Islet precursor cell (in vitro differentiated cells): ENCODE measurements around the gene RAP2B.
"Not testable (repeated sequence)": the region's sequence is repeated elsewhere in the genome, so short reads cannot be mapped to it uniquely, and the experiment has no call there.

ENCODE experiments used
- DNase-seq: peaks from one replicate; pipeline ENCODE4 v3.0.0-alpha.2; 2018

Gene RAP2B

DNA sequence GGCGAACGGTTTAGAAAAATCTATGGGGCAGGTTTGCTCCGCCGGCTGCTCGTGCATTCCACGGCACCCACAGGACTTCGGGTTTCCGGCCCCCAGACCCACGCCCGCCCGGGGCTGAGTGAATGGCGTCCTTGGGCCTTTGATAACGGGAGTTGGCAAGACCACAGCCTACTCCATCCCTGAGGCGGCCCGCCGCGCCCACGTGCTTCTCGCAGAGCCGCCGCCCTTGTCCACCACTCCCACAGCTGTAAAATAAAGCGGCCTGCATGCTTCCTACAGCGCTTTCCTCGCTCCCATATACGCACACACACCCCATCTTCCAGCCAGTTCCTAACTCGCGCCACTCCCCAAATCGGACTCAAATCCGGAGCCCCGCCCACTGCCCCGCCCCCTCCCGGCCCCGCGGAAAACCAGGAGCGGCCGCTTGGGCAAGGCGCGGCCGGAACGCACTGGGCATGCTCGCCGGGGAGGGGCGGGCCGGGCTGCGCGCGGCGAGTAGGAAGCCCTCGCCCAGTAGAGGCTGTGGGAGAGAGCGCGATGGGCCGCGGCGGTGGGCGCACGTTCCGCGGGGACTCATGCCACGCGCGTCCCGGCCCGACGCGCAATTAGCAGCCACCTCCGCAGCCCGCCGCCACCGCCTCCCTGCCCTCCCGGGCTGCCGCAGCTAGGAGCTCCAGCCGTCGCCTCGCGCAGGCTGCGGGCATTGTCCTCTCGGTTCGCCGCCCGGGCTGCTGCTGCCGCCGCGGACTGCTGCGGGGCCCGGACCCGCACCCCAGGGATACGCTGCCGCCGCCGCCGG lies at the start of gene RAP2B:
Gene RAP2B (plus strand): TSS at position 513 of the 799 bp plus-strand sequence. CDS start 468 bp downstream, outside the sequence.
- DNase-seq = peak; percentile 99

- no peak for DNase-seq
These were observed 48.5 kb upstream of the RAP2B start for GRCh38 chr3:153113541-153113940.

- DNase-seq = not testable (repeated sequence)
These were observed 47.8 kb upstream of the RAP2B start for GRCh38 chr3:153114270-153114669.

DNA sequence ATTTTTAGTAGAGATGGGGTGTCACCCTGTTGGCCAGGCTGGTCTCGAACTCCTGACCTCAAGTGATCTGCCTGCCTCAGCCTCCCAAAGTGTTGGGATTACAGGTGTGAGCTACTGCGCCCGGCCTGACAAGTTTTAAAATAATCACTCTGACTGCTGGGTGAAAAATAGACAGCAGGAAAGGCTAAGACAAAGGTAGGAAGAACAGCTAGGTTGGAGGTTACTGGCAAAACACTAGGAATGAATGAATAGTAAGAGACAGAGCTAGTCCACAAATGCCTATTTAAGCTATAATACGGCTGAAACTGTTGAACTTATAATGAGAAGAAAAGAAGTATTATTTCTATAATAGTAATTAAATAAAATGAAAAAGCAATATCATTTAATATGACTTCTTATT lies 46.7 kb upstream of the RAP2B start:
- DNase-seq = no peak

GRCh38 chr3:153127788-153128187 lies 34.2 kb upstream of the RAP2B start:
- DNase-seq = no peak

- DNase-seq = no peak
These were observed 32.6 kb upstream of the RAP2B start for GRCh38 chr3:153129426-153129825.

DNA sequence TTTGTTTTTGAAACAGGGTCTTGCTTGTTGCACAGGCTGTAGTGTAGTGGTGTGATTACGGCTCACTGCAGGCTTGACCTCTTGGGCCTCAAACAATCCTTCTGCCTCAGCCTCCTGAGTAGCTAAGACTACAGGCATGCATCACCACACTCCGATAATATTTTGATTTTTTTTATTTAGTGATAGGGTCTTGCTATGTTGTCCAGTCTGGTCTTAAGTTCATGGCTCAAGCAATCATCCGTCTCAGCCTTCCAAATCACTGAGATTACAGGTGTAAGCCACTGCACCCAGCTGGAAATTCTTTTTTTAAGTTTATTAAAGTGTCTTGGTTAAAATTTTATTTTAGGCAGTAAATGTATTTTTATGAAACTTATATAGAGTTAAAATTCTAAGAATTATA lies 32.2 kb upstream of the RAP2B start:
- no peak for DNase-seq

GRCh38 chr3:153130312-153130977 lies 31.6 kb upstream of the RAP2B start:
- DNase-seq = no peak

DNA sequence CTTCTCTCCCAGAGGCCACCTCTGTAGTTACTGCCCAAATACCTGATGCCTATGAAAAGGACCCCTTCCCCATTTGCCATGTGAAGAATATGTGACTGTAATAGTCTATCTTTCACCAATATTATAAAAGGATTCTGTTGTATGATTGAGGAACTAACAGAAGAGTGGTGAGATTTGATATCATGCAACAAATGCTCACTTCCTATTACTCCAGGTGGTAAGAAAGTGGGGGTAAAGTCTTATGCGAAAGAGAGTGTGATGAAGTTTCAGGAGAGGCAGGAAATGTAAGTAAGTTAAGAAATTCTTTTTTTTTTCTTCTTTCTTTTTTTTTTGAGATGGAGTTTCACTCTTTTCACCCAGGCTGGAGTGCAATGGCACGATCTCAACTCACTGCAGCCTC lies 24.4 kb upstream of the RAP2B start:
- DNase-seq = no peak

GRCh38 chr3:153138276-153139210 lies 23.5 kb upstream of the RAP2B start:
- peak; percentile 92 for DNase-seq

DNA sequence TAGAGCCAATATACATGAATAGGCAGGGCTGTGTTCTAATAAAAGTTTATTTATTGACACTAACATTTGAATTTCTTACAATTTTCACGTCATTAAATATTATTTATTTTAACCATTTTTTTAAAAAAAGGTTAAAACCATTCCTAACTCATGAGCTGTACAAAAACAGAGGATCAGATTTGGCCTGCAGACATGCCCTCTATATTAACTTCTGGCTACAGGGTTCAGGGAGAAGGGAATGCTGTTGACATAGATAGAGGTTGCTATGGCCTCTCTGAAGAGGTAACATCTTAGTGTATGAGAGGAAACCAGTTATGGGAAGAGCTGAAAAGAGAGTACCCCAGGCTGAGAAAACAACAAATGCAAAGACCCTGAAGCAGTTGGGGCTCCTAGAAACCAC lies 19.1 kb upstream of the RAP2B start:
- DNase-seq = no peak

GRCh38 chr3:153144071-153144470 lies 18.0 kb upstream of the RAP2B start:
- no peak for DNase-seq

- no peak for DNase-seq
These were observed 17.2 kb upstream of the RAP2B start for GRCh38 chr3:153144779-153145178.

DNA sequence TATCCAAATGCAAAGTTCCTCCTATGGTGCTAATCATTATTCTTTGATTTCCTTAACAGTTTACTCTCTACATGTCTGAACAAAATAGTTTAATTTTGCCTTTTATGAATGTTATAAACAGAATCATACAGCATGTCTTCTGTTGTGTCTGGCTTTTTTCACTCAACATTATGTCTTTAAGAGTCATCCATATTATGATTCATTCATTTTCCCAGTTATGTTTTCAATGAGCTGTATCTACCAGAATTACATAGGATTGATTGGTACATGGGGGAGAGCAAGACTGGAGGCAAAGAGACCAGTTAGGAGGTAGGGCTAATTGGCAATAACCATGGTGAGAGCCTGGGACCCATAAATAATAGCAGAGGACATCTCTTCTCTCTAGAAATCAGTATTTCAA lies 16.6 kb upstream of the RAP2B start:
- no peak for DNase-seq

GRCh38 chr3:153146191-153147053 lies 15.6 kb upstream of the RAP2B start:
- no peak for DNase-seq

GRCh38 chr3:153150991-153151390 lies 11.0 kb upstream of the RAP2B start:
- DNase-seq = no peak

GRCh38 chr3:153155786-153156185 lies 6.2 kb upstream of the RAP2B start:
- DNase-seq = not testable (repeated sequence)

DNA sequence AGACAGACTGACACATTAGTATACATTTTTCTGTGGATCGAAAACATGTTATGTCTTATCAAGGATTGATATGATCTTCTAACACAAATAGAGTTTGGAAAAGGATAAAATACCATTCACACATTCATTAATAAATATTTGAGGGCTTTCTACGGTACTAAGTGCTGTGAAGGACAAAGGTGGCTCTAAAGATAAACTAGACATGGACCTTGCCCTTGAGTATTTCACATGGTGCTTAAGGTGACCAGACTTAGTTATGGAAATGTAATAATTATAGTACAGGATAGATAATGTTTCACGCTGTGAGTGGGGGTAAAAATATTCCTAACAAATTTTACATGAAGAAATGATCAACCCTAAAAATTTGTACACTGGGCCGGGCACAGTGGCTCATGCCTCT lies 3.8 kb upstream of the RAP2B start:
- DNase-seq = no peak

GRCh38 chr3:153158961-153159735 lies 2.9 kb upstream of the RAP2B start:
- no peak for DNase-seq

DNA sequence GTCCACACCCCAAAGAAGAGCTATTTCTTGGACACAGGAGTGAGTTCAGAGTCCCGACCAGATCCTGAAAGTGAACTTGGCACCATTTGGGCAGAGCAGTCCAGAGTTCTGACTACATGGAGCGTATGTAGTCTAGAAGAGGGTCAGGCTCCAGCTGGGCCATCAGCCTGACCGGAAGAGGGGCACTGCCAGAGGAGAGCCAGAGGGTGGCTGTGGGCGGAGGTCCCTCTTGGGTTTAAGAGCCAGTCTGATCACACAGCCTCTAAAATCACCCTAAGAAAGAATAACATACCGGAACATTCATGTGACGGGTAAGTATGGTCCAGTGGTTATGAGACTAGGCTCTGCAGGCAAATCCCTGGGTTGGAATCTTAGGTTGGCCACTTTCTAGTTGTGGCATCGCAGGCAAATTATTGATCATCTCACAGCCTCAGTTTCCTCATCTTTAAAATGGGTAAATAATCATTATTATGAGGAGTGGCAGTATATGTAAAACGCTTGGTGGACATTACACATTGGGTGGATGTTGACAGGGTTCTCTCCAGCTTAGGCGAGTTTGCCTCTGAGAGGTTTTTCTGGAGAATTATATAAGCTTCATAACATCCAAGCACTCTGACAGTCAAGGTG lies 2.1 kb upstream of the RAP2B start:
- DNase-seq = no peak
